GM10266 (cell line): Measurements from ENCODE around the gene GPA33.

Experiments
- DNase-seq: peaks from one replicate; pipeline ENCODE4 v3.0.0; 2012; ENCODE audit errors: extremely low spot score
- CTCF ChIP-seq: IDR thresholded peaks from 2 replicates; pipeline ENCODE4 v1.5.1; 2012; ENCODE audit warnings: mild to moderate bottlenecking, low read depth; ENCODE audit not compliant: control insufficient read depth, insufficient read depth; ENCODE audit errors: missing control alignments

GPA33 gene

DNA sequence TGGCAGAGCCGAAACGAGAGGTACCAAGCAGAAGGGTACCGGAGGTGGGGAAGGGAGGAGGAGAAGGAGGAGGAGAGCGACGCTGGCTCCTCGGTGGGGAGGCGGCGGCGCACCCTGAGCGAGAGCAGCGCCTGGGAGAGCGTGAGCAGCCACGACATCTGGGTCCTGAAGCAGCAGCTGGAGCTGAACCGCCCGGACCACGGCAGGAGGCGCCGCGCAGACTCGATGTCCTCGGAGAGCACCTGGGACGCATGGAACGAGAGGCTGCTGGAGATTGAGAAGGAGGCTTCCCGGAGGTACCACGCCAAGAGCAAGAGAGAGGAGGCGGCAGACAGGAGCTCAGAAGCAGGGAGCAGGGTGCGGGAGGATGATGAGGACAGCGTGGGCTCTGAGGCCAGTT is 36.1 kb upstream of the GPA33 start:
- no peak for TF ChIP-seq CTCF
- DNase-seq: no peak

DNA sequence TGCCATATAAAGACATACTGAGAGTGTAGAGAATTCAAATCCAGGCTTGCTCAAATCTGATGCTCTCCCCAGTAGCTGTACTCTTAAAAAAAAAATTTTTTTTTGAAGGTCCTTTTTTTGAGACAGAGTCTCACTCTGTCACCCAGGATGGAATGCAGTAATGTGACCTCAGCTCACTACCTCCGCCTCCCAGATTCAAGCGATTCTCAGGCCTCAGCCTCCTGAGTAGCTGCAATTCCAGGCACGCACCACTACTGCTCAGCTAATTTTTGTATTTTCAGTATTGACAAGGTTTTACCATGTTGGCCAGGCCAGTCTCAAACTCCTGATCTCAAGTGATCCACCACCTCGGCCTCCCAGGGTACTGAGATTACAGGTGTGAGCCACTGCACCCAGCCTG is 32.4 kb upstream of the GPA33 start:
- TF ChIP-seq CTCF: no peak
- DNase-seq: no peak

- no peak for DNase-seq
- no peak for TF ChIP-seq CTCF
Measured at GRCh38 chr1:167122121-167122480, 31.9 kb upstream of the GPA33 start.

DNA sequence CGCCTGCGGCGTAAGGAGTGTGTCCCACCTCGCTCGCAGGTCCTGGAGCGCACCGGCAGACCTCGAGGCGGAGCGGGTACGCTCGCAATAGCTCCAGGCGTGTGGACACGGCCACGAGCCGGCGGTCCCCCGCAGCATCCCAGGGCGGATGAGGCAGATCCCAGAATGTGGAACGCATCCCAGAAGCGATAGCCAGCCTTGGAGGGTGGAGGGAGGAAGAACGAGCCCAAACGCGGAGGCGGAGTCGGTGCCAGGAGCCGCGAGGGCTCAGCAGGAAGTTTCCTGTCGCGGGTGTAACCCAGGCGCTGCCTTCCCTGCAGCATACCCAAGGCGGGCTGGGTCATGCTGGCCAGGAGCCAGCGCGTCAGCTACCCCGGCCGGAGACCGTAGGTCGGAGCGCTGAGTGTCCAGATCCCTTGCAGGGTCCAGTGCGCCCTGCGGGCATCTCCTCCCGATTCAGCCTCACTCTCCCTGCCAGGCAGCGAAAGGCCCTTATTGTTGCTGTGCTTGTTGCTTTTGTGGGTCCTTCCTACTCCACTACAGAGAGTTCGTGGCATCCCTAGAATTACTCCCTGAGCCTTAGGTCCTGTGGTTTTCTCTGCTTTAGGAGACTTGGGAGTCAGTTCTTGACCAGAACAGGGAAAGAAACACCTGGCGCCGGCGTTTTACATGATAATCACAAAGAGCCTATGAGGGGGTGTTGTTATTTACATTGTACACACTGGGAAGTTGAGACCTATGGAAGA is 31.4 kb upstream of the GPA33 start:
- TF ChIP-seq CTCF: no peak
- DNase-seq: no peak

GRCh38 chr1:167120899-167121298 is 30.7 kb upstream of the GPA33 start:
- no peak for TF ChIP-seq CTCF
- no peak for DNase-seq

GRCh38 chr1:167119696-167120095 is 29.5 kb upstream of the GPA33 start:
- no peak for TF ChIP-seq CTCF
- no peak for DNase-seq

DNA sequence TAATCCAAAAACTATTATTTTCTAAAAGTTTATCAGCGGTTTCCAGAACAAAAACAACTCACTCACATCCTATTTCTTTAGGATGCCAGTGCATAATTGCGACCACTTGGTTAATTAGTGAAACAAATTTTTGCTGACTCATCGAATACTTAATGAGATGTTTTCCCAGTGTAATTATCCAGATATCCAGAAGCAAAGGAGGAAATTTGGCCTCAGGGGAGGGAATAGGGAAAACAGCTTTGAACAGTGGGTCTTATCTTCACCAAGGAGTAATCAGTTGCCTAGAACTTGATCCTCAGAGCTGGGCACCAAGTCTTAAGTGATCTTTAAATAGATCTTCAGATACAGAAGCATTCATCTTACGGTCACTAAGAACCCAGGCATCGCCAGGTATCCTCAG is 28.0 kb upstream of the GPA33 start:
- no peak for TF ChIP-seq CTCF
- no peak for DNase-seq
